Epithelial cell of proximal tubule (primary cell): ENCODE measurements around the gene AGPAT4. TPM values are rescaled to one million over a fixed set of nuclear protein-coding genes. Genes with fewer than 3 reads are reported as not detected.

Experiments used
- DNase-seq: peaks from one replicate; pipeline ENCODE4 v3.0.0-alpha.2; 2011; ENCODE audit warnings: low read depth
- H3K4me3 ChIP-seq: 2 replicates; pipeline ENCODE4 v1.5.1; 2011; ENCODE audit warnings: low read depth, mild to moderate bottlenecking, low read length
- CTCF ChIP-seq: conservative IDR thresholded peaks from 2 replicates; pipeline ENCODE4 v1.5.1; 2012; ENCODE audit warnings: low read depth, mild to moderate bottlenecking, low read length
- total RNA-seq: library from RNA; depleted of rRNA; stranded (reverse); fragments of >200 nt; gene quantifications from 2 replicates; pipeline ENCODE4 v1.2.3, GENCODE V29; 2015

AGPAT4 gene
- total RNA-seq, 1 donor from 2014 or later: 12.2 TPM

DNA sequence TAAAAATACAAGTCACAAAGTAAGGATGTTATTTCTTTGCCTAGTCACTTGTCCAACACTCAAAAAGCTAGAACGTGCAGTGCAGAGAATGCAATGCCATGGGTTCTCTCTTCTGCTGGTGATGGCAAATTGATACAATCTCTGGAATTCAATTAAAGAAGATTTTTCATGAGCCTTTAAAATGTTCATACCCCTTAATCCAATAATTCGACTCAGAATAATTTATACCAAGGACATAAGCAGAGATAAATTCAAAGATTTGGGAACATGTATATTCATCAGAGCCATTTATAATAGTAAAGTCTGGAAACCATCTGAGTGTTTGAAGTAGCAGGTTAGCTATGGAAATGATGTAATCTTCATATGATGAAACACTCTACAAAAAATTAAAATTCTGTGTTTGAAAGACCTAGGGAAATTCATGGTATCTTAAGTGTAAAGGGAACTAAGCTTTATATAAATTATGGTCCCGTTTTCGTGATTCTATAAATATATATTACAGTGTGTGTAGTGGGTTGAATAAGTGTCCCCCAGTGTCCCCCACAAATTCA is 2.8 kb upstream of the AGPAT4 start:
- TF ChIP-seq CTCF: no peak

GRCh38 chr6:161274898-161275297 is 1.0 kb upstream of the AGPAT4 start:
- no peak for DNase-seq
- no peak overlapping the region for H3K4me3 ChIP-seq
- TF ChIP-seq CTCF: no peak

More for the DNA sequence above, 2.8 kb upstream of the AGPAT4 start:
- H3K4me3 ChIP-seq: no peak overlapping the region
- no peak for DNase-seq

- no peak for DNase-seq
- no peak for TF ChIP-seq CTCF
- H3K4me3 ChIP-seq: peak overlapping the region; percentile 66
Measured at GRCh38 chr6:161274488-161274858, 612 bp upstream of the AGPAT4 start.

DNA sequence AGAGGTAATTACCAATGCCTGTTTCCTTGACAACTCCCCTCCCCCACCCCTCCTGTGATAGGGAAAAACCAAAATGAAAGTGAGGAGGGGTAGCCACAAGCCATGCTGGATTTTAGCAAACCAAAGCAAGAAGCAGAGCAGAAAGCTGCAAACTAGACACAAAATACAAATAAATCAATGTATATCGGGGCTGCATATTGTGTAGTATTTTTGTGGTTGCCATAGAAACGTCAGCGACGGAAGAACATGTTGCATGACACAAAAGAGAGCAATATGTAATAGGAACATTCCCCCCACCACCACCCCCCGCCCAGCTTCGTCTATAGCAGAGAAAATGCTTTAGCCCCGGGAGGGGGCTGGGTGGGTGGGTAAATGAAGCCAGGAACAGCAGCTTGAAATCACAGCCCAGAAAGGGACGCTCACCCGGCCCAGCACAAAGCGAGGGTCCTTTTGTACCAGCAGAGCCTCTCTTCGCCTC is 548 bp downstream of the AGPAT4 start:
- no peak for TF ChIP-seq CTCF
- DNase-seq: no peak
- peak overlapping the region; percentile 66 for H3K4me3 ChIP-seq

DNA sequence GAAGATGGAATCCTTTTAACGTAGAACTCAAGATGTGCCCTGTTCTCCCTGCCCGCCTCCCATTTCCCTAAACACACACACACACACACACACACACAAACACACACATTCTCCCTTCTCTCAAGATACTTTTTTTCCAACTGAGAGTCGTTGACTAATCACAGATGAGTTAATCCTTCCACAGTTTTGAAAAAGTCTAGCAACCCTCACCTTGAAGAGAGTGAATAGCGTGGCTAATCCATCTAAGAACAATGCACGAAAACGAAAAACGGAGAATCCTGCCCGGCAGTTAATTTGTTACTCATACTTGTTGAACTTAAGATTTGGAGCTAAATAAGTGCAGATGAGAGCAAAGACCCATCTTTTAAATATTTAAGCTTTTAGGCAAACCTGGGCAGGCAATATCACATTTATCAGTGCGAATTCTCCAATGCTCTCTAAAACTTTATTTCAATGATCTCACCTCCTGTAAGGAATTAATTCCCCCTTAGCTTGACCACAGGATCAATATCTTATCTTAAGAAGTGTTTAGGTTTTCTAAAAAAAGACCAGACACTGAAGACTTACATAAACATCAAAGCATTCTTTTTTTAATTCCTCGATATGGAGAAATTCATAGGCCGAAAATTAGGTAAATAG is 1.1 kb downstream of the AGPAT4 start:
- H3K4me3 ChIP-seq: peak overlapping the region; percentile 66
- no peak for TF ChIP-seq CTCF
- no peak for DNase-seq

DNA sequence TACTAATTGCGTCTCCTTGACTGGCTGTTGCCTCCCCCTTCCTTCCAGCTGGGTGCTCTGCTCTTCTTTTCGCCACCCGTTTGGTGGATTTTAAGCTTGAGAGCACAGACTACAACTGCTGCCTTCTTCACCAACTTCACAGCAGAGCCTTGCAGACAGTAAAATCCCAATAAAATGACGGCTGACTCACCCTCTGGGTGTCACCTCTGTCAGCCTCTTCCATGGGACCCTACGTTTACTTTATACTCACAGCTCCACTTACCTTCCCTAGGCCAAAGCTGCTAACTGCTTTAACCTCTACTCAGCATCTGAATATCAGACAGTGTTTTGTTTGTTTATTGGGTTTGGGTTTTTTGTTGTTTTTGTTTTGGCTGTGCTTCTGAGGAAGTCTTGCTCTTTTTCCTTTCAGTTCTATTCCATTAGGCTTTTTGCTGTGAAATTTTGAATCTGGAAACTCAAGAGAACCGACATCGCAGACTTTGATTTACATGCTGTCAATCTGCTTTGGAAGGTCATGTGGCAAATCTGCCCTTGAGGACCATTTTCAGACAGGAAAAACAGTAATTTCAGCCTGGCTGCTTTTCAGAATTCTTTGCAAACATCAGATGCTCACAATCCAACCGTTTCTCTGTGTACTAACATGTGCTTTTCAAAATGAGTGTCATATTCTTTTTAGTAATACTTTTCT is 2.4 kb downstream of the AGPAT4 start:
- no peak for DNase-seq
- no peak for TF ChIP-seq CTCF
- H3K4me3 ChIP-seq: no peak overlapping the region
